A549 (cell line): Measurements from ENCODE around the gene ARL8B. TPM values are rescaled to one million over a fixed set of nuclear protein-coding genes. Genes with fewer than 3 reads are reported as not detected.

Experiments
- ATAC-seq, 2 experiments: fragments of 200-7000 bp in 1 of 2; fragments of >200 bp in 1 of 2; cut with Nextera tagmentation in 1 of 2; cut with Tn5 transposase in 1 of 2; 3 replicates each; pipeline versions ENCODE4 v1.8.0 to v1.9.1; 2018 to 2020; ENCODE audit warnings: mild to moderate bottlenecking in 1 of 2, moderate library complexity in 1 of 2
- CTCF ChIA-PET: fragments of 300-600 bp; sonication (Branson Sonifier 250); formaldehyde crosslinking; extraction: SDS; loops from one replicate; lab custom pipeline; 2021; ENCODE audit warnings: antibody characterized with exemption, inconsistent platforms; lab: Yijun Ruan, JAX
- POLR2A ChIA-PET: fragments of 350-600 bp; formaldehyde crosslinking; extraction: SDS; loops from one replicate; lab custom pipeline; 2021; ENCODE audit warnings: antibody characterized with exemption, inconsistent platforms; lab: Yijun Ruan, JAX
- DNase-seq, 2 experiments: peaks; one replicate each; pipeline versions ENCODE4 v3.0.0 to v3.0.0-alpha.2; 2011 to 2016; ENCODE audit warnings: low read depth in 1 of 2, low spot score in 1 of 2
- FAIRE-seq: peaks from 2 replicates; lab custom pipeline; 2011; peaks lifted over from hg19 to GRCh38; lab: Jason Lieb, UNC
- H3K27ac ChIP-seq, 2 experiments: fragments of >200 bp; sonication (Bioruptor Twin); formaldehyde crosslinking; 3 replicates each; pipeline ENCODE4 v1.5.1; 2016 to 2017
- H3K4me1 ChIP-seq: fragments of >200 bp; sonication (Bioruptor Twin); formaldehyde crosslinking; 3 replicates; pipeline ENCODE4 v1.6.1; 2016
- H3K4me2 ChIP-seq: fragments of >200 bp; sonication (Bioruptor Twin); formaldehyde crosslinking; 3 replicates; pipeline ENCODE4 v1.6.1; 2016
- H3K4me3 ChIP-seq: fragments of >200 bp; sonication (Bioruptor Twin); formaldehyde crosslinking; 3 replicates; pipeline ENCODE4 v1.5.1; 2016
- H3K9me3 ChIP-seq: fragments of >200 bp; sonication (Bioruptor Twin); formaldehyde crosslinking; 3 replicates; pipeline ENCODE4 v1.6.1; 2016
- CBX8 ChIP-seq: fragments of 200-600 bp; sonication (generic); IDR thresholded peaks from 2 replicates; pipeline ENCODE4 v1.6.1; 2016
- CEBPB ChIP-seq, 2 experiments: fragments of >200 bp in 1 of 2; sonication (Bioruptor Twin) in 1 of 2; formaldehyde crosslinking in 1 of 2; IDR thresholded peaks; 2 replicates each; pipeline ENCODE4 v1.6.1; 2012 to 2016
- CHD2 ChIP-seq: fragments of 150-350 bp; IDR thresholded peaks from 2 replicates; pipeline ENCODE4 v1.6.1; 2014; ENCODE audit warnings: low read length; ENCODE audit not compliant: partially characterized antibody
- CHD4 ChIP-seq: fragments of 200-600 bp; sonication (generic); IDR thresholded peaks from 2 replicates; pipeline ENCODE4 v1.6.1; 2016; ENCODE audit warnings: antibody characterized with exemption, mild to moderate bottlenecking, borderline replicate concordance
- FOSB ChIP-seq: fragments of 250-450 bp; sonication (Bioruptor Pico); IDR thresholded peaks from 2 replicates; pipeline ENCODE4 v1.5.0; 2020; ENCODE audit warnings: mild to moderate bottlenecking, moderate library complexity
- HOXB13 ChIP-seq: fragments of 250-450 bp; sonication (Bioruptor Pico); IDR thresholded peaks from 2 replicates; pipeline ENCODE4 v1.5.0; 2020; ENCODE audit warnings: low read depth, mild to moderate bottlenecking, moderate library complexity
- HOXB5 ChIP-seq: fragments of 250-450 bp; sonication (Bioruptor Pico); IDR thresholded peaks from 2 replicates; pipeline ENCODE4 v1.5.0; 2020; ENCODE audit warnings: mild to moderate bottlenecking, moderate library complexity
- JUN ChIP-seq, 2 experiments: fragments of >200 bp; sonication (Bioruptor Twin); formaldehyde crosslinking; IDR thresholded peaks; 2 replicates in 1 of 2; 3 replicates in 1 of 2; pipeline ENCODE4 v1.6.1; 2016 to 2017
- KDM5A ChIP-seq: fragments of 200-600 bp; sonication (generic); IDR thresholded peaks from 2 replicates; pipeline ENCODE4 v1.6.1; 2016; ENCODE audit warnings: antibody characterized with exemption, mild to moderate bottlenecking
- MAZ ChIP-seq: fragments of 150-350 bp; IDR thresholded peaks from 2 replicates; pipeline ENCODE4 v1.6.1; 2014; ENCODE audit warnings: antibody characterized with exemption, low read depth, low read length, borderline replicate concordance
- NPAS2 ChIP-seq: fragments of 250-450 bp; sonication (Bioruptor Pico); IDR thresholded peaks from 2 replicates; pipeline ENCODE4 v1.8.0; 2022; ENCODE audit warnings: mild to moderate bottlenecking, moderate library complexity, borderline replicate concordance
- RAD21 ChIP-seq, 2 experiments: fragments of >200 bp in 1 of 2; sonication (Bioruptor Twin) in 1 of 2; formaldehyde crosslinking in 1 of 2; IDR thresholded peaks in 1 of 2; conservative IDR thresholded peaks in 1 of 2; 2 replicates in 1 of 2; 3 replicates in 1 of 2; pipeline ENCODE4 v1.6.1; 2012 to 2018; ENCODE audit warnings: inconsistent platforms in 1 of 2
- RARB ChIP-seq: fragments of 250-450 bp; sonication (Bioruptor Pico); IDR thresholded peaks from 2 replicates; pipeline ENCODE4 v1.8.0; 2021; ENCODE audit warnings: mild to moderate bottlenecking, moderate library complexity
- RCOR1 ChIP-seq: fragments of 150-350 bp; IDR thresholded peaks from 2 replicates; pipeline ENCODE4 v1.6.1; 2014; ENCODE audit warnings: antibody characterized with exemption, low read length, low read depth
- RFX5 ChIP-seq: fragments of 450-650 bp; IDR thresholded peaks from 2 replicates; pipeline ENCODE4 v1.7.1; 2014; ENCODE audit warnings: antibody characterized with exemption, mild to moderate bottlenecking, moderate library complexity
- RNF2 ChIP-seq: fragments of 200-600 bp; sonication (generic); IDR thresholded peaks from 2 replicates; pipeline ENCODE4 v1.6.1; 2016; ENCODE audit warnings: low read depth, mild to moderate bottlenecking, antibody characterized with exemption, moderate library complexity, borderline replicate concordance
- SMC3 ChIP-seq: fragments of >200 bp; sonication (Bioruptor Twin); formaldehyde crosslinking; IDR thresholded peaks from 3 replicates; pipeline ENCODE4 v1.6.1; 2018; ENCODE audit warnings: inconsistent platforms
- ZNF302 ChIP-seq: fragments of 250-450 bp; sonication (Bioruptor Pico); IDR thresholded peaks from 2 replicates; pipeline ENCODE4 v1.9.0; 2021; ENCODE audit warnings: inconsistent platforms, mild to moderate bottlenecking, moderate library complexity
- WGBS: methylation state at CpG from one replicate; pipeline ENCODE4 v1.1.6; 2017; ENCODE audit errors: missing lambda C conversion rate; 5-methylcytosine and 5-hydroxymethylcytosine counted together
- polyA plus RNA-seq, 4 experiments: library from polyadenylated mRNA; depleted of rRNA in 3 of 4; stranded (reverse); fragments of >200 nt; fragmentation: RNase III in 1 of 4; extraction: RNeasy Plus Mini Kit Qiagen cat#74134 plus additional on column Dnase treatment in 1 of 4; gene quantifications; 2 replicates in 3 of 4; 3 replicates in 1 of 4; pipeline ENCODE4 v1.2.3, GENCODE V29; 2011 to 2017
- small RNA-seq, 6 experiments: library from RNA; depleted of rRNA; stranded (forward); fragments of <200 nt; gene quantifications; one replicate each; pipeline ENCODE3, GENCODE V24; 2012
- TF ChIP-seq, protein P1 (sequence below): fragments of >200 bp; sonication (Bioruptor Twin); formaldehyde crosslinking; IDR thresholded peaks from 3 replicates; pipeline ENCODE4 v1.5.1; 2016

ARL8B gene
- polyA plus RNA-seq, 2 of the 4 experiments (the other 2 are of a cell fraction), result 51.2 to 51.7 TPM

DNA sequence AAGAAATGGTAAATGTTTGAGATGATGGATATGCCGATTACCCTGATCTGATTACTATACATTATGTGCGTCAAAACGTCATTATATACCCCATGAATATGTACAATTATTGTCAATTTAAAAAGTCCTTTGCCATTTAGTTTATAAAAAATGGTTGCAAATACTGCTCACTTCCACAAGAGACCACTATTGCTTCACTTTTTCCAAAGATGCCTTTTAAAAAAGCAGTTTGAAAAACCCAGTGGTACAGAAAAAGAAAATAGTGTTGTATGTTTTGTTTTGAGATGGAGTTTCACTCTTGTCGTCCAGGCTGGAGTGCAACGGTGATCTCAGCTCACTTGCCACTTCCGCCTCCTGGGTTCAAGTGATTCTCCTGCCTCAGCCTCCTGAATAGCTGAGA lies 104.7 kb downstream of the ARL8B start:
- TF ChIP-seq CHD2 (no peak), SMC3 (peak; percentile 51), RCOR1 (no peak), JUN (IDR thresholded peaks at IDR 0.05) (no peak), CBX8 (no peak), MAZ (no peak), RAD21 (conservative IDR thresholded peaks at IDR 0.05 in 1 of 2, IDR thresholded peaks at IDR 0.05 in 1 of 2) (peak; percentile 68 to 73), RFX5 (no peak), CHD4 (no peak), ZNF302 (CRISPR knock-in tag) (no peak), FOSB (CRISPR knock-in tag) (no peak)
- TF ChIP-seq, protein P1, sequence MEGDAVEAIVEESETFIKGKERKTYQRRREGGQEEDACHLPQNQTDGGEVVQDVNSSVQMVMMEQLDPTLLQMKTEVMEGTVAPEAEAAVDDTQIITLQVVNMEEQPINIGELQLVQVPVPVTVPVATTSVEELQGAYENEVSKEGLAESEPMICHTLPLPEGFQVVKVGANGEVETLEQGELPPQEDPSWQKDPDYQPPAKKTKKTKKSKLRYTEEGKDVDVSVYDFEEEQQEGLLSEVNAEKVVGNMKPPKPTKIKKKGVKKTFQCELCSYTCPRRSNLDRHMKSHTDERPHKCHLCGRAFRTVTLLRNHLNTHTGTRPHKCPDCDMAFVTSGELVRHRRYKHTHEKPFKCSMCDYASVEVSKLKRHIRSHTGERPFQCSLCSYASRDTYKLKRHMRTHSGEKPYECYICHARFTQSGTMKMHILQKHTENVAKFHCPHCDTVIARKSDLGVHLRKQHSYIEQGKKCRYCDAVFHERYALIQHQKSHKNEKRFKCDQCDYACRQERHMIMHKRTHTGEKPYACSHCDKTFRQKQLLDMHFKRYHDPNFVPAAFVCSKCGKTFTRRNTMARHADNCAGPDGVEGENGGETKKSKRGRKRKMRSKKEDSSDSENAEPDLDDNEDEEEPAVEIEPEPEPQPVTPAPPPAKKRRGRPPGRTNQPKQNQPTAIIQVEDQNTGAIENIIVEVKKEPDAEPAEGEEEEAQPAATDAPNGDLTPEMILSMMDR, result peak; percentile 56
- no peak overlapping the region for H3K4me2 ChIP-seq
- 20% methylated on average over 6 of the region's 6 CpGs for WGBS
- ChIA-PET POLR2A (no interaction called here), CTCF (interaction anchor here (0.6 to 1.7 kb wide), 13 partner anchors 9 to 1576 kb away, joined by 3 to 4 read pairs (median 4); no protein-coding TSS in a partner anchor)
- FAIRE-seq (no peak), DNase-seq (peak in 1 of 2 experiments; percentile 29), ATAC-seq (0 out of 6 replicates have a peak, but pooled peaks of 1 of the 2 experiments have one; percentile 30)
- H3K9me3 ChIP-seq, result no peaks in the 10 kb centered on the region
- H3K27ac ChIP-seq, result no peak overlapping the region
- no peak overlapping the region for H3K4me3 ChIP-seq
- H3K4me1 ChIP-seq, result no peaks in the 10 kb centered on the region

DNA sequence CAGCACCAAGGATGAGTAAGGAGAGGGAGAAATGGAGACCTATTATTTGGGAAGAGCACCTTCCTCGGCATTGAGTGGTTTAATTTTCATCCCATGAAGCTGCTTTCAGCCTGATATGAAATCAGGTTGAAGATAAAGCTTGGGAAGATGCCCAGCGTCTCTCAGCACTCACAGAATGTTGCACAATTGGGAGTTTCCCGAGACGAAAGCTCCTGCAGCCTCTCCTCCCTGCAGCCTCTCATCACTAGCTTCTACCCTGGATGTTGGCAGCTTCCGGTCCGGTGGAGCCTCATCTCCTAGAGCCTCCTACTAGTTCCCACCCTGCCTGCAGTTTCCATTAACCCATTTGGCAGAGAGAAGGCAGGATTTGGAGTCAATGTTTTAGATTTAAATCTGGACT lies 105.7 kb downstream of the ARL8B start:
- Histone ChIP-seq H3K9me3 (no peaks in the 10 kb centered on the region), H3K4me3 (no peak overlapping the region), H3K4me2 (0 out of 3 replicates have a peak overlapping the region, but pooled peaks have one; percentile 4), H3K4me1 (no peaks in the 10 kb centered on the region), H3K27ac (no peak overlapping the region)
- ChIA-PET POLR2A (no interaction called here), CTCF (interaction anchor here (0.9 to 1.7 kb wide), 7 partner anchors 8 to 1573 kb away, joined by 3 to 4 read pairs (median 4); no protein-coding TSS in a partner anchor)
- DNase-seq (no peak), FAIRE-seq (no peak), ATAC-seq (peak; percentile 31 to 38; a peak in 4 of 6 replicates)
- WGBS, result 14% methylated on average over 6 of the region's 6 CpGs
- TF ChIP-seq KDM5A, result no peak
- TF ChIP-seq CEBPB (IDR thresholded peaks at IDR 0.05), result peak in 1 of 2 experiments; percentile 36; a peak in 2 of 4 replicates

DNA sequence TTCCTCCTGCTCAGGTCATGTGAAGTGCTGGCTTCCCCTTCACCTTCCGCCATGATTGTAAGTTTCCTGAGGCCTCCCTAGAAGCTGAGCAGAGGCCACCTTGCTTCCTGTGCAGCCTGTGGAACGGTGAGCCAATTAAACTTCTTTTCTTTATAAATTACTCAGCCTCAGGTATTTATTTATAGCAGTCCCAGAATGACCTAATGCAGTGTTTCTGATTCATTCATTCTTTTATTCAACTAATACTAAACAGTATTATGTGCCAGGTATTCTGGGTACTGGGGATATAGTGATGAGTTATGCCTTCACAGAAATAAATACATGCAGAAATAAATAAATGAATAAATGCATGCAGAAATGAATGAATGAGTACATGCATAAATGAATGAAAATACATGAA lies 107.3 kb downstream of the ARL8B start:
- TF ChIP-seq RNF2 (no peak), NPAS2 (CRISPR knock-in tag) (no peak), HOXB5 (no peak), RARB (no peak), RFX5 (no peak), HOXB13 (no peak)
- no peak for FAIRE-seq
- no peak for DNase-seq
- POLR2A ChIA-PET, result no interaction called here
- no peak for ATAC-seq
- CTCF ChIA-PET, result no interaction called here
- Histone ChIP-seq H3K9me3 (no peaks in the 10 kb centered on the region), H3K4me3 (no peak overlapping the region), H3K4me1 (no peaks in the 10 kb centered on the region), H3K4me2 (no peak overlapping the region), H3K27ac (no peak overlapping the region)
- 46% methylated on average over 2 of the region's 2 CpGs for WGBS

Small RNAs within 50 kb of the gene (small RNA-seq; reads per million reads assigned to genes)
- gene AC090955.1 (0 reads per million in 6 experiments), gene RF00019 (0 reads per million in 6 experiments)

Other genes with a start within 250 kb of the ARL8B start
- gene BHLHE40, start 142.9 kb upstream of the ARL8B start, polyA plus RNA-seq (2011; rRNA removed), result 160 and 171 TPM in 2 replicates
- 65.7 to 105 TPM (median 102 TPM) in 3 replicates for gene BHLHE40, start 142.9 kb upstream of the ARL8B start, polyA plus RNA-seq (2017; fragmentation: RNase III; extraction: RNeasy Plus Mini Kit Qiagen cat#74134 plus additional on column Dnase treatment)
- 39.4 and 40.9 TPM in 2 replicates for gene EDEM1, start 65.4 kb downstream of the ARL8B start, polyA plus RNA-seq (2011; rRNA removed)
- gene EDEM1, start 65.4 kb downstream of the ARL8B start, polyA plus RNA-seq (2017; fragmentation: RNase III; extraction: RNeasy Plus Mini Kit Qiagen cat#74134 plus additional on column Dnase treatment), result 15.2 to 16.8 TPM (median 16.3 TPM) in 3 replicates